HS-5 (cell line): ENCODE results near the gene ECSCR.

ENCODE experiments used
- DNase-seq: peaks from one replicate; pipeline ENCODE4 v3.0.0-alpha.2; 2012; ENCODE audit warnings: low read depth

Gene ECSCR

GRCh38 chr5:139473565-139473964 is 11.0 kb upstream of the ECSCR start:
- DNase-seq, result no peak

GRCh38 chr5:139473105-139473504 is 10.6 kb upstream of the ECSCR start:
- no peak for DNase-seq

GRCh38 chr5:139472386-139473030 is 10.0 kb upstream of the ECSCR start:
- no peak for DNase-seq

- no peak for DNase-seq
These were observed 8.3 kb upstream of the ECSCR start, which contains the start of gene SMIM33 for GRCh38 chr5:139470821-139471300. Gene SMIM33, plus strand, starts transcription at chr5:139471004. Its CDS starts 118 bp downstream, at chr5:139471122.

- DNase-seq, result no peak
These were observed 5.9 kb upstream of the ECSCR start for GRCh38 chr5:139468421-139468931.

GRCh38 chr5:139461698-139462097 is 845 bp downstream of the ECSCR start:
- no peak for DNase-seq

- no peak for DNase-seq
These were observed 1.4 kb downstream of the ECSCR start for GRCh38 chr5:139461176-139461575.

- DNase-seq, result no peak
These were observed 2.1 kb downstream of the ECSCR start for GRCh38 chr5:139460455-139460854.

- DNase-seq, result no peak
These were observed 3.0 kb downstream of the ECSCR start for GRCh38 chr5:139459451-139459934.

GRCh38 chr5:139458580-139459407 is 3.7 kb downstream of the ECSCR start:
- peak; percentile 64 for DNase-seq

- DNase-seq, result no peak
These were observed 4.8 kb downstream of the ECSCR start for GRCh38 chr5:139457653-139458306.

- no peak for DNase-seq
These were observed 5.3 kb downstream of the ECSCR start for GRCh38 chr5:139457241-139457640.

- no peak for DNase-seq
These were observed 5.8 kb downstream of the ECSCR start for GRCh38 chr5:139456776-139457175.

- DNase-seq, result no peak
These were observed 7.8 kb downstream of the ECSCR start for GRCh38 chr5:139454568-139455290.

GRCh38 chr5:139453683-139454567 is 8.6 kb downstream of the ECSCR start:
- DNase-seq, result no peak

- no peak for DNase-seq
These were observed 10.5 kb downstream of the ECSCR start for GRCh38 chr5:139451878-139452660.

GRCh38 chr5:139451176-139451575 is 11.4 kb downstream of the ECSCR start:
- DNase-seq, result no peak

- no peak for DNase-seq
These were observed 15.4 kb downstream of the ECSCR start for GRCh38 chr5:139446956-139447779.
